ENCODE data around the gene NFATC1. TPM values are rescaled to one million over a fixed set of nuclear protein-coding genes. Genes with fewer than 3 reads are reported as not detected.
"Not testable (repeated sequence)": the region's sequence is repeated elsewhere in the genome, so short reads cannot be mapped to it uniquely, and the experiment has no call there.

Gene NFATC1
- total RNA-seq, 1 donor from 2014 or later, result 0.46 TPM

DNA sequence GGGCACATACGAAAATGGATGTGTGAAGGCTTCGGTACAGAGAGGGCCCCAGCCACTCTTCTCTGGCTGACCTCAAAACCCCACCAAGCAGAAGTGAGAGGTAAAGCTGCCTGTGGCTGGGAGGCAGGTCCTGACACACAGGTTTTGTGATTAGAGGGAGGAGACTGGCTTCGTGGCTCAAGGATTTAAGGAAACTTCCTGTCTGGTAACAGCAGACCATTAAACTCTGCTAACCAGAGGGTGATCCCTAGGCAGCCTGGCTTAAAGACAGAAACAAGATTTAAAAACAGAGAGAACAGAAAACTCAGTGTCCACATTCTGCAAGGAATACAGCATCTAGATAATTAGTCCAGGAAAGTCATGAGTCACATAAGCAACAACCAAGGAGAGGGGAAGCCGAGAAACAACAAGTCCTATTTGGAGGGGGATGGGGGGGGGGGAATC lies 101.9 kb downstream of the NFATC1 start:
- DNase-seq (ENCODE audit: low read depth), result no peak
- TF ChIP-seq, protein P1, sequence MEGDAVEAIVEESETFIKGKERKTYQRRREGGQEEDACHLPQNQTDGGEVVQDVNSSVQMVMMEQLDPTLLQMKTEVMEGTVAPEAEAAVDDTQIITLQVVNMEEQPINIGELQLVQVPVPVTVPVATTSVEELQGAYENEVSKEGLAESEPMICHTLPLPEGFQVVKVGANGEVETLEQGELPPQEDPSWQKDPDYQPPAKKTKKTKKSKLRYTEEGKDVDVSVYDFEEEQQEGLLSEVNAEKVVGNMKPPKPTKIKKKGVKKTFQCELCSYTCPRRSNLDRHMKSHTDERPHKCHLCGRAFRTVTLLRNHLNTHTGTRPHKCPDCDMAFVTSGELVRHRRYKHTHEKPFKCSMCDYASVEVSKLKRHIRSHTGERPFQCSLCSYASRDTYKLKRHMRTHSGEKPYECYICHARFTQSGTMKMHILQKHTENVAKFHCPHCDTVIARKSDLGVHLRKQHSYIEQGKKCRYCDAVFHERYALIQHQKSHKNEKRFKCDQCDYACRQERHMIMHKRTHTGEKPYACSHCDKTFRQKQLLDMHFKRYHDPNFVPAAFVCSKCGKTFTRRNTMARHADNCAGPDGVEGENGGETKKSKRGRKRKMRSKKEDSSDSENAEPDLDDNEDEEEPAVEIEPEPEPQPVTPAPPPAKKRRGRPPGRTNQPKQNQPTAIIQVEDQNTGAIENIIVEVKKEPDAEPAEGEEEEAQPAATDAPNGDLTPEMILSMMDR (conservative IDR thresholded peaks at IDR 0.05; ENCODE audit: low read depth, low read length), result no peak

DNA sequence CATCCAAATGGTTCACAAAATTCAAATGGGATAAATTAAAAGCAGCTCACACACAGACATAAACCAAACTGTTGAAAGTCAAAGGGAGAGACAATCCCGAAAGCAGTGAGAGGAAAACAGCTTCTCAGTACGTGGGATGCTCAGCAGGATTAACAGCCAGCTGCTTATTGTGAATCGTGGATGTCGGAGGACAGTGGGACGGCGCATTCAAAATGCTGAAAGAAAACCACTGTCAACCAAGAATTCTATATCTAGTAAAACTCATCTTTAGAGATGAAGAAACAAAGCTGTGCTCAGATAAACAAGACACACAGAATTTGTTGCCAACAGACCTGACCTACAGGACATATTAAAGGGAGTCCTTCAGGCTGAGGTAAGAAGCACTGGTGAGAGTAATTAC lies 102.9 kb downstream of the NFATC1 start:
- DNase-seq (ENCODE audit: low read depth), result no peak
- no peak overlapping the region for H3K4me3 ChIP-seq (ENCODE audit: low read depth, low read length)
- TF ChIP-seq, protein P1 (conservative IDR thresholded peaks at IDR 0.05; ENCODE audit: low read depth, low read length), result no peak

More for the DNA sequence above, 101.9 kb downstream of the NFATC1 start:
- H3K4me3 ChIP-seq (ENCODE audit: low read depth, low read length), result no peak overlapping the region

DNA sequence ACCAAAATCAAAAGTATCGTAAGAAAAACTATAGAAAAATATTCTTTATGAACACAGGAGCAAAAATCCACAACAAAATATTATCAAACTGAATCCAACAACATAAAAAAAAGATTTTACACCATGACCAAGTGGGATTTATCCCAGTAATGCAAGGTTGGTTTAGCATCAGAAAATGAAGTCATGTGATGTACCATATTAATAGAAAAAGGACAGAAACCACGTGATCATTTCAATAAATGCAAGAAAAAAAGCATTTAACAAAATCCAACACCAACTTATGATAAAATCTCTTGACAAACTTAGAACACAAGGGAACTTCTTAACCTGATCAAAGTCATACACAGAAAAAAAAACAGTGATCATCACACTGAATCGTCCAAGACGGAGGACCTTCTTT lies 105.3 kb downstream of the NFATC1 start:
- no peak for DNase-seq (ENCODE audit: low read depth)
- TF ChIP-seq, protein P1 (conservative IDR thresholded peaks at IDR 0.05; ENCODE audit: low read depth, low read length), result no peak

DNA sequence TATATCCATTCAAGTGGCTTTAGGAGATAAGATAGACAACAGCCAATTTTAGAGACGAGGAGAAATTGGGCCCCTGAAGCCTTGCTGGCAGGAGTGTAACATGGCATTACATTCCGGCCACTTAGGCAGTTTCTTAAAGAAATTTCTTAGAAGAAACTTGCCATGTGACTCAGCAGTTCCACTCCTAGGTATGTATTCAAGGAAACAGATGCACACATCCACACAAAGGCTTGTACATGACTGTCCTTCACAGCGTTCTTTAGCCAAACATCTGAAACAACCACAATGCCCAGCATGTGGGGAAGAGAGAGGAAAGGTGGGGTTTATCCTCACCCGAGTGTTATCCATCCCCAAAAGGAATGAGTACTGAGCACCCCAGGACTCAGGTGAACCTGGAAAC lies 107.1 kb downstream of the NFATC1 start:
- TF ChIP-seq, protein P1 (conservative IDR thresholded peaks at IDR 0.05; ENCODE audit: low read depth, low read length), result no peak
- DNase-seq (ENCODE audit: low read depth), result no peak
- H3K4me3 ChIP-seq (ENCODE audit: low read depth, low read length), result no peak overlapping the region

More for the DNA sequence above, 105.3 kb downstream of the NFATC1 start:
- no peak overlapping the region for H3K4me3 ChIP-seq (ENCODE audit: low read depth, low read length)

DNA sequence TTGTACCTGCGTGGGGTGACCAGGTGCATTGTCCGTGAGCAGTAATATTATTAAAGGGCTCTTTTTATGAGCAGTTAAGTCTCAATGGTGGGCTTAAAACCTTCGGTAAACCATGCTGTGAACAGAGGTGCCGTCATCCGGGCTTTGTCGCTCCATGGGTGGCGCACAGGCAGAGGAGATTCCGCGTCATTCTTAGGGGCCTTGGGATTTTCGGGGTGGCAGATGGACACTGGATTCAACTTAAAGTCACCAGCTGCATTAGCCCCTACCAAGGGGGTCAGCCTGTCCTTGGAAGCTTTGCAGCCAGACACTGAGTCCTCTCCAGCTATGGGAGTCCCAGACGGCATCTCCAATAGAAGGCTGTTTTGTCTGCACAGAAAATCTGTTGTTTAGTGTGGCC lies 107.7 kb downstream of the NFATC1 start:
- H3K4me3 ChIP-seq (ENCODE audit: low read depth, low read length), result no peak overlapping the region
- TF ChIP-seq, protein P1 (conservative IDR thresholded peaks at IDR 0.05; ENCODE audit: low read depth, low read length), result no peak
- DNase-seq (ENCODE audit: low read depth), result no peak

DNA sequence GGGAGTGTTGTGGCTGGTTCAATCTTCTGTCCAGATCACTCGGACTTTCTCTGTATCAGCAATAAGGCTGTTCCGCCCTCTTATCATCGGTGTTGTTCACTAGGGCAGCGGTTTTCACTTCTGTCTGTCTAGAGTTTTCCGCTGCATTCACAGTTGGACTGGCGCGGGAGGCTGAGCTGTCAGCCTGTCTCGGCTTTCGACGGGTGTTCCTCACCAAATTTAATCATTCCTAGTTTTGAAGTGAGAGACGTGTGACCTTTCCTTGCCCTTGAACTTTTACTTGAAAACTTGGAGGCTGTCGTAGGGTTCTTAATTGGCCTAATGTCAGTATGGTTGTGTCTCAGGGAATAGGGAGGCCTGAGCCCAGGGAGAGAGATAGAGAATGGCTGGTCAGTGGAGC lies 108.3 kb downstream of the NFATC1 start:
- TF ChIP-seq, protein P1 (conservative IDR thresholded peaks at IDR 0.05; ENCODE audit: low read depth, low read length), result no peak
- no peak overlapping the region for H3K4me3 ChIP-seq (ENCODE audit: low read depth, low read length)
- DNase-seq (ENCODE audit: low read depth), result no peak

DNA sequence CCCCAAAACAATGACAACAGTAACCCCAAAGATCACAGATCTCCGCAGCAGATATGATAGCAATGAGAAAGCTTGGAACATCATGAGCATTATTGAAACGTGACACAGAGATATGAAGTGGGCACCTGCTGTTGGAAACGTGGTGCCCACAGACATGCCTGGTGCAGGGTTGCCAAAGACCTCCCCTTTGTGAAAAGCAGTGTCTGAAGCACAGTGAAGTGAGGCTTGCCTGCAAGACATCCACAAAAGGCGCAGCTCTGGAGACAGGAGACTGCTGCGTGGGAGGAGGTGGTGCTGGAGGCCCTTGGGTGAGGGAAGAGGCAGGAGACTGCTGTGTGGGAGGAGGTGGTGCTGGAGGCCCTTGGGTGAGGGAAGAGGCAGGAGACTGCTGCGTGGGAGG lies 108.8 kb downstream of the NFATC1 start:
- not testable (repeated sequence) for DNase-seq (ENCODE audit: low read depth); H3K4me3 ChIP-seq (ENCODE audit: low read depth, low read length)

DNA sequence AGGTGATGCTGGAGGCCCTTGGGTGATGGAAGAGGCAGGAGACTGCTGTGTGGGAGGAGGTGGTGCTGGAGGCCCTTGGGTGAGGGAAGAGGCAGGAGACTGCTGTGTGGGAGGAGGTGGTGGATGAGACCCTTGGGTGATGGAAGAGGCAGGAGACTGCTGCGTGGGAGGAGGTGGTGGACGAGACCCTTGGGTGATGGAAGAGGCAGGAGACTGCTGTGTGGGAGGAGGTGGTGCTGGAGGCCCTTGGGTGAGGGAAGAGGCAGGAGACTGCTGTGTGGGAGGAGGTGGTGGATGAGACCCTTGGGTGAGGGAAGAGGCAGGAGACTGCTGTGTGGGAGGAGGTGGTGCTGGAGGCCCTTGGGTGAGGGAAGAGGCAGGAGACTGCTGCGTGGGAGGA lies 109.7 kb downstream of the NFATC1 start:
- DNase-seq (ENCODE audit: low read depth); H3K4me3 ChIP-seq (ENCODE audit: low read depth, low read length): not testable (repeated sequence)

Measured in epithelial cell of proximal tubule (primary cell).